HG02938 (cell line): ENCODE measurements around the gene ERVV-1.
"Not testable (repeated sequence)": the region's sequence is repeated elsewhere in the genome, so short reads cannot be mapped to it uniquely, and the experiment has no call there.

Source experiments
- ATAC-seq: cut with Tn5 transposase; IDR thresholded peaks from one replicate; pipeline ENCODE4 v1.9.1; 2021; ENCODE audit warnings: mild to moderate bottlenecking, moderate library complexity; ENCODE audit not compliant: unreplicated experiment

Gene ERVV-1, protein sequence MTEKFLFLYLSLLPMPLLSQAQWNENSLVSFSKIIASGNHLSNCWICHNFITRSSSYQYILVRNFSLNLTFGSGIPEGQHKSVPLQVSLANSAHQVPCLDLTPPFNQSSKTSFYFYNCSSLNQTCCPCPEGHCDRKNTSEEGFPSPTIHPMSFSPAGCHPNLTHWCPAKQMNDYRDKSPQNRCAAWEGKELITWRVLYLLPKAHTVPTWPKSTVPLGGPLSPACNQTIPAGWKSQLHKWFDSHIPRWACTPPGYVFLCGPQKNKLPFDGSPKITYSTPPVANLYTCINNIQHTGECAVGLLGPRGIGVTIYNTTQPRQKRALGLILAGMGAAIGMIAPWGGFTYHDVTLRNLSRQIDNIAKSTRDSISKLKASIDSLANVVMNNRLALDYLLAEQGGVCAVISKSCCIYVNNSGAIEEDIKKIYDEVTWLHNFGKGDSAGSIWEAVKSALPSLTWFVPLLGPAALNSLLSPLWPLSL

DNA sequence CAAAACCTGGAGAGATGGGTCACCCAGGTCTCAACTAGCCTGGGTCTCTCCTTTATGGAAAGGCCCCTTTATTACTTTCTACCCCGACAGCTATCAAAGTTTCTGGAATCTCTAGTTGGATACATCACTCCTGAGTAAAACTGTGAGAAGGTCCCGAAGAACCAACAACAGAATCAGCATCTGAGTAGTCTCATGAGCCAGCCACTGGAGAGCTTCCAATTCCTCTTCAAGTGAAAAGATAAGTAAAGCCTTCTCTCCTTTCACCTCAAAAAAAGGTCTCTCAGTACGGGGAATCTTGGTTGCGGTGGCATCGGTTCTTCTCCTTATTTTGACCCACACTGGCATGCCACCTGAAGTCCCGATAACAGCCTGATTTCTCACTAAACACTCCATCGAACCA lies at the start of gene ERVV-1:
Gene ERVV-1, plus strand, starts transcription at position 301 of the 400 bp plus-strand sequence. CDS start 170 bp downstream, outside the sequence.
- ATAC-seq: no peak

- ATAC-seq: no peak
Observed at GRCh38 chr19:52967772-52968171, 45.9 kb upstream of the ERVV-1 start.

GRCh38 chr19:52981329-52981728 lies 32.4 kb upstream of the ERVV-1 start:
- ATAC-seq: no peak

DNA sequence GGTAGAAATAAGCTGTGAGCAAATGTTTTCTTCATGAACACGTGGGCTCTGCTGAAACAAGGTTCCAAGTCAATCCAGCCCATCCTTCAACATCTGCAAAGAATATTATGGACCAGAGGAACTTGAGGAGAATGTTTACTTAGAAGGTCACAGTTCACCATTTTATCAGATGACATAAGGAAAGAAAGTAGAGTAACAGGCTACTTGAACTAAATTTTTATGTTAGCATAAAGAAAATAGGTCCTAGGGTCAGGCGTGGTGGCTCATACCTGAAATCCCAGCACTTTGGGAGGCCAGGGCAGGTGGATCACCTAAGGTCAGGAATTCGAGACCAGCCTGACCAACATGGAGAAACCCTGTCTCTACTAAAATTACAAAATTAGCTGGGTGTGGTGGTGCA lies 30.6 kb upstream of the ERVV-1 start:
- ATAC-seq: not testable (repeated sequence)

- no peak for ATAC-seq
Observed at GRCh38 chr19:52987221-52987620, 26.5 kb upstream of the ERVV-1 start.

GRCh38 chr19:52988506-52988905 lies 25.2 kb upstream of the ERVV-1 start:
- ATAC-seq: no peak

DNA sequence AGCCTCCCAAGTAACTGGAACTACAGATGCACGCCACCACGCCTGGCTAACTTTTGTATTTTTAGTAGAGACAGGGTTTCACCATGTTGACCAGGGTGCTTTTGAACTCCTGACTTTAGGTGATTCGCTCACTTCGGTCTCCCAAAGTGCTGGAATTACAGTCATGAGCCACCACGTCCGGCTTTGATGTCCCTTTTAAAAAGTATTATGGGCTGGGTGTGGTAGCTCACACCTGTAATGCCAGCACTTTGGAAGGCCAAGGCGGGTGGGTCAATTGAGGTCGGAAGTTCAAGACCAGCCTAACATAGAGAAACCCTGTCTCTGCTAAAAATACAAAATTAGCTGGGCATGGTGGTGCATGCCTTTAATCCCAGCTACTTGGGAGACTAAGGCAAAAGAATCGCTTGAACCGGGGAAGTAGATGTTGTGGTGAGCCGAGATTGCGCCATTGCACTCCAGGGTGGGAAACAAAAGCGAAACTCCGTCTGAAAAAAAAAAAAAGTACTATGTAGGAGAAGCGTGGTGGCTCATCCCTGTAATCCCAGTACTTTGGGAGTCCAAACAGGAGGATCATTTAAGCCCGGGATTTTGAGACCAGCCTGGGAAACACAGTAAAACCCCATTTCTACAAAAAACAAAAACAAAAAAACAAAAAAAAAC lies 22.8 kb upstream of the ERVV-1 start:
- no peak for ATAC-seq

DNA sequence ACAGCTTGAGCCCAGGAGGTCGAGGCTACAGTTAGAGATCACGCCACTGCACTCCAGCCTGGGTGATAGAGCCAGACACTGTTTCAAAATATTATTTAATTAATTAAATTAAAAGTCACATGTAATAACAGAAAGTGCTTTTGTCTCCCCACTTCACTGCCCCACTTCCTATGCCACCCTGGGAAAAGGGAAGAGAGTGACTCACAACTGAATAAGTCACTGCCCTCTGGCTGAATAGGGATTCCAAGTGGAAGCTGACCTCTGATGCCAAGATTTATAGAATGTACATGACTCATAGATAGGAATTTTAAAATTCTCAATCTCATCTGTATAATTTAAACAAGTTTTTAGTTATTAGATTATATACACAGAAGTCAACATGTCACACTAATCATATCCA lies 22.2 kb upstream of the ERVV-1 start:
- no peak for ATAC-seq

DNA sequence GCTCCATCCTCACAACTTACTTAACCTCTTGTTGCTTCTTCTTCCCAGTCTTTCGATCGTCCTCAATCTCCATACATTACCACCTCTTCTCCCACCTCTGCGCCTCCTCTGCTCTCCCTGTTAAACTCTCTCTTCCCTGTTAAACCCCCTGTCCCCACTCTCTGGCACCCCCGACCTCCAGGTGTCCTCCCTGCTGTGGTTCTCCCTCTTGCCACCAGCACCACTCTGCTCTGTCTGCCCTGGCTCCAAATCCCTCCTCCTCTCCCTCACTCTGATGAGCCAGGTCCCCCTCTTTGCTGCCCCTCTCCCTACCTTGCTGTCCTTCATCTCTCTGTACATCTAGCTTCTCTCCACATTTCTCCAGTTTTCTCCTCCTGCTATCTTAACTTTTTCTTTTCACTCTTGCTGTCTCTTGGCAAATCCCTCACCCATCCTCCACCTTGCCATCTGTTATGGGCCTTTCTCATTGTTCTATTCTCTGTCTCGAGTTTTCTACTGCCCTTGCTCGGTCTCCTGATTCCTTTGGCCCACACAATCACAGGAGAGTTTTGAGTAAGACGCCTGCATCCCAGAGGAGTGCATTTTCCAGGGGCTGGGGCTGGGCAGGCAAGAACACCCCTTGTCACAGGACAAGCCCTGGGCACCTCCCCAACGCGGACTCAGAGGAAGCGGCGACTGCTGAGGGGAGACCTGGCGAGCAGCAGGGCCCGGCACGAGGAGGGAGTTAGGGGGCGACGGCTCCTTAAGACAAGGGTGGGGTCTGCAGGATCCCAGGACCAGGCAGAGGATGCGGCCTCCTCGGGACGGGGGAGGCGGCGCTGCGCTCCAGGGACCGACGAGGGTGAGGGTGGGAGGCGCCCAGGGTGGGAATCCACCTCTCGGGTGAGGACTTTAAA lies 21.4 kb upstream of the ERVV-1 start:
- no peak for ATAC-seq

DNA sequence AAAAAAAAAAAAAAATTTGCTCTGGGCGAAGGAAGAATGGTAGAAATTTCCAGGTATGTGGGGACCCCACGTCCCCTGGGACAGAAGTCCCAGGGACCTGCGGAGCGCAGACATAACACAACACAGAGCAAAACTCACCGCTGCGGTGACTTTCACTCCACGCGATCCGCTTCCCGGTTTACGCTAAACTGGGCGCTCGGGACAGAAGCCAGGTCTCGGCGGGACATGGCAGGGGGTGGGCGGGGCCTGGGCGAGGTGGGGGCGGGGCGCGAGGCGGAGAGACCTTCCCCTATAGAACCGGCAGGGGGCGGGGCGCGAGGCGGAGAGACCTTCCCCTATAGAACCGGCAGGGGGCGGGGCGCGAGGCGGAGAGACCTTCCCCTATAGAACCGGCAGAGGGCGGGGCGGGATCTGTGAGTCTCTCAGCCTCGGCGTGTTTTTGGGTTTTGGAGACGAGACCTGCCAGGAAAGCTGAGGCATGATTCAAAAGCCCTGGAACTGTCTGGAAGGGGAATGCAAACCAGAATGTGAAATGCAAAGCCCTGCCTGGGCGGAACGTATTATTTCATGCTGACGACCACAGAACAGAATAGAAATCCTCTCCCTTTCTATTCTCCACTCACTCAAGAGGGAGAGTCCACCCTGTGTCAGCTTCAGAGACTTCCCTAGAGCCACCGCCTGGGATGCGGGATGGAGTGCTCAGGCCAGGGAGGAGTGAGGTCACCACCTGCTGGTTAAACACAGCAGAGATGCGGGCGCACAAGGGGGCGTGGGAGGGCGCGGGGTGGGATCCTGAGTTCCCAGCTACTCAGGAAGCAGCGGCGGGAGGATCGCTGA lies 20.2 kb upstream of the ERVV-1 start:
- ATAC-seq: no peak

- no peak for ATAC-seq
Observed at GRCh38 chr19:52995711-52996110, 18.0 kb upstream of the ERVV-1 start.

DNA sequence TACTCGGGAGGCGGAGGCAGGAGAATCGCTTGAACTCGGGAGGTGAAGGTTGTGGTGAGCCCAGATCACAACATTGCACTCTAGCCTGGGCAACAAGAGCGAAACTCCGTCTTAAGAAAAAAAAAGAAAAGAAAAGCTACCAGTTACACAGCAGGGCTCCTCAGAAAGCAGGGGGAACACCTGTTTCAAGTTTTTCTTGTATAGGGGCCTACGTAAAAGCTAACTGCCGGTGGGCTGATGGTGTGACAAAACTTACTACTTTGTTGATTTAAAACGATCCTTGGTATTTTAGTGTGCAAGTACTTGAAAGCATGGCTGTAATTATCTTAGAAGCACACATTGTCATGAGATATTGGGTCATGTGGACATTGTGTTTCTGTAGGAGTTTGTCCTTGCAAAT lies 15.7 kb upstream of the ERVV-1 start:
- ATAC-seq: no peak

GRCh38 chr19:53002479-53002878 lies 11.2 kb upstream of the ERVV-1 start:
- ATAC-seq: no peak

- ATAC-seq: no peak
Observed at GRCh38 chr19:53004242-53004641, 9.5 kb upstream of the ERVV-1 start.

DNA sequence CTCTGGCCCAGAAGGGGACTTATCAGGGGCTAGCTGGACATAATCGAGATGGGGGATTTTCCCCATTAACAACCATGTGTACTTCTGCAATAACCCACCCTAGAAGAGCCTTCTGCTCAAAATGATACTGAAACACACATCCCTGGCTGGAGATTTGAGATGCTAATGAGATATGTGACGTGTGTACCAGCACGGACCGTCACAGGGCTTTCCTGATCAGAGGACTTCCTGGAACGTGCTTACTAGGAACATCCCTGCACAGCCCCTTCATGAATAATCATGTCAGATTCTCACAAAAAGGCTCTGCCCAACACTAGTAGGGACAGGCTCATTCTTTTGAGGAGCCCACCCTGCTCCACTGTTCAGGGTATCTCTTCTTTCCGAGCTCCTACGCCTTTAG lies 6.5 kb upstream of the ERVV-1 start:
- no peak for ATAC-seq

GRCh38 chr19:53007606-53008005 lies 6.1 kb upstream of the ERVV-1 start:
- no peak for ATAC-seq

DNA sequence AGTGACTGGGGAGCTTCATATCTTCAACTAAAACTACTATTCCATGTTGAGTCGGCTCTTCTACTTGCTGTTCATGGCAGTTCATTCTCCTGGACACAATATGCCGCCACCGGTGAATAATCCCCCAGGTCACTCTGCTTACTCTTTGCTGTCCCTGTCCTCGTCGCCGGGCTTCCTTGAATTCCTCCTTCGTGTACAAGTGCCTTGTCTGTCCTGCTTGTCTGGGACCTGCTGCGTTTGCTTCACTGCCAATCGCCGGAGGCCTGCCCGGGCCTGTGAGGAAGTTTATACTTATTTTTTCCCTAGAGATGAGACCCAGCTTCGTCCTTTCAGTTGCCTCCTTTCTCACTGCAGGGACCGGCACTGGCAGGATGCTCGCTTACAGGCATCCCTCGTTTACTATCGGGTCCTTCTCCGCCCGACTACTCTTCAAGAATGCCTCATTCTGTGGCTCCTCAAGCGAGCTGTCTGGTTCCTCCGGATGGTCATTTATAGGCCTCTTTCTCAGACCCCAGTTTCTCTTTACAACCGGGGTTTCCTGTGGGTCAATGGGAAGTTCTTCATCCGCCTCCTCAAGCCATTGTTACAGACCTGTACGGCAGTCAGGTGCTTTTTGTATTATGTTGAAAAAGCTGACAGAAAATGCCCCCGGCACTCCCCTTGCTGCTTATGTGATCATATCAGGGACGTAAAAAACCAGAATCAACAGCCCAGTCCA lies 5.5 kb upstream of the ERVV-1 start:
- no peak for ATAC-seq

DNA sequence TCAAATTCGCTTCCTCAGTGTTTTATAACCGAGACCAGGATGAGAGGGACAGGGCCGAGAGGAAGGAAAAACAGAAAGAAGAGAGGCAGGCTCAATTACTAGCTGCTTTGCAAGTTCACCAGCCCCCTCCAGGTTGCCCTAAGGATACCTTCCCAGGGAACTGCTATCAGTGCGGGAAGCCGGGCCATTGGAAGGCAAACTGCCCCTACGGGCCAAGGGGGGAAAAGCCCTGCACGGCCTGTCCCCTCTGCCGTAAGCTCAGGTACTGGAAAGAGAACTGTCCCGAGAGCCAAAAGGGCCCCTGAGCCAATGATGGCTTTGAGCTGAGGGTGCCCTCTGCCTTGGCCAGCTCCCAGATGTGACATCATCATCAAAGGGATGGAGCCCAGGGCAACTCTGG lies 3.2 kb upstream of the ERVV-1 start:
- ATAC-seq: no peak

DNA sequence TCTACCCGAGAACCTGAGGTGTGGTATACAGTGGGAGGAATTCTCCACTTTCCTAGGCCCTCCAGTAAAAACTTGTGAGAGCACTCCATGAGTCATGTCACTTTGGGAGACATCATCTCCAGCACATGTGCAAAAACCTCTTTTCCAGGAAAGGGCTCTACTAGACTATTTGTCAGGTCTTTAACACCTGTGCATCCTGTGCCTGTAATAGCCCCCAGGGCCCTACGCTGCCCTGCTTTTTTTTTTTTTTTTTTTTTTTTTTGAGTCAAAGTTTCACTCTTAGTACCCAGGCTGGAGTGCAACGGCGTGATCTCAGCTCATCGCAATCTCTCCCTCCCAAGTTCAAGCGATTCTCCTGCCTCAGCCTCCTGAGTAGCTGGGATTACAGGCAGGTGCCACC lies 1.7 kb upstream of the ERVV-1 start:
- ATAC-seq: no peak

DNA sequence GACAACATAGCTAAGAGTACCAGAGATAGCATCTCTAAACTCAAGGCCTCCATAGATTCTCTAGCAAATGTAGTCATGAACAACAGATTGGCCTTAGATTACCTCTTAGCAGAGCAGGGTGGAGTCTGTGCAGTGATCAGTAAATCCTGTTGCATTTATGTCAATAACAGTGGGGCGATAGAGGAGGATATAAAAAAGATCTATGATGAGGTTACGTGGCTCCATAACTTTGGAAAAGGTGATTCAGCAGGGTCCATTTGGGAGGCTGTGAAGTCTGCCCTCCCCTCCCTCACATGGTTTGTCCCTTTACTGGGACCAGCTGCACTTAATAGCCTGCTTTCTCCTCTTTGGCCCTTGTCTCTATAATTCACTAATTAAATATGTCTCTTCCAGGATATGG lies 1.4 kb downstream of the ERVV-1 start:
- no peak for ATAC-seq
